Gastroesophageal sphincter (tissue), 4 donors: ENCODE data around the gene PDZD2. TPM values are rescaled to one million over a fixed set of nuclear protein-coding genes. Genes with fewer than 3 reads are reported as not detected.
A peak's percentile ranks its signal among the peaks of the same experiment; 100 is the strongest.
"Not testable (repeated sequence)": the region's sequence is repeated elsewhere in the genome, so short reads cannot be mapped to it uniquely, and the experiment has no call there.

ENCODE experiments used
- ATAC-seq: fragments of 150-250 bp; one replicate; pipeline ENCODE4 v1.9.1; 2016; ENCODE audit warnings: mild to moderate bottlenecking, moderate library complexity
- H3K27ac ChIP-seq, 4 donors: fragments of 200-600 bp; sonication (generic) in 3 of 4; 1 replicate in 3 of 4; 2 replicates in 1 of 4; pipeline ENCODE4 v1.5.1; 2016 to 2019
- H3K27me3 ChIP-seq: fragments of 200-600 bp; sonication (generic); one replicate; pipeline ENCODE4 v1.5.1; 2019
- H3K36me3 ChIP-seq, 2 donors: fragments of 200-600 bp; sonication (generic); one replicate each; pipeline ENCODE4 v1.5.1; 2019; ENCODE audit warnings: control low read depth in 1 of 2
- H3K4me1 ChIP-seq, 3 donors: fragments of 200-600 bp; sonication (generic); 1 replicate in 2 of 3; 2 replicates in 1 of 3; pipeline ENCODE4 v1.5.1; 2016 to 2019; ENCODE audit warnings: control low read depth in 2 of 3
- H3K4me3 ChIP-seq, 2 donors: fragments of 200-600 bp; sonication (generic); one replicate each; pipeline ENCODE4 v1.5.1; 2019; ENCODE audit warnings: mild to moderate bottlenecking in 1 of 2, moderate library complexity in 1 of 2
- H3K9me3 ChIP-seq, 3 donors: fragments of 200-600 bp; sonication (generic); one replicate each; pipeline ENCODE4 v1.5.1; 2017 to 2019; ENCODE audit warnings: control low read depth in 2 of 3
- EP300 ChIP-seq: sonication (generic); formaldehyde crosslinking; IDR thresholded peaks from one replicate; pipeline ENCODE4 v1.6.1; 2017; ENCODE audit warnings: antibody characterized with exemption, mild to moderate bottlenecking
- POLR2A ChIP-seq, 2 donors: fragments of 450-650 bp; IDR thresholded peaks; one replicate each; pipeline ENCODE4 v1.6.1; 2017; ENCODE audit warnings: antibody characterized with exemption in 2 of 2, mild to moderate bottlenecking in 2 of 2, moderate library complexity in 1 of 2
- POLR2AphosphoS5 ChIP-seq: sonication (generic); formaldehyde crosslinking; IDR thresholded peaks from one replicate; pipeline ENCODE4 v1.6.1; 2017; ENCODE audit warnings: antibody characterized with exemption
- WGBS, 2 donors: methylation state at CpG; one replicate each; pipeline ENCODE4 v1.1.5; 2018; ENCODE audit warnings: low coverage in 1 of 2; 5-methylcytosine and 5-hydroxymethylcytosine counted together
- total RNA-seq, 4 donors: library from RNA; depleted of rRNA; stranded (reverse); fragments of >200 nt; gene quantifications; one replicate each; pipeline ENCODE4 v1.1.0, GENCODE V29; 2016
- TF ChIP-seq, protein P1 (sequence below), 4 experiments: fragments of 200-600 bp in 2 of 4; fragments of 450-650 bp in 2 of 4; sonication (generic) in 1 of 4; IDR thresholded peaks; one replicate each; pipeline ENCODE4 v1.5.1; 2017 to 2019; ENCODE audit warnings: antibody characterized with exemption in 4 of 4, mild to moderate bottlenecking in 2 of 4, moderate library complexity in 2 of 4

Gene PDZD2
- total RNA-seq, 4 donors from 2014 or later = 8.6 to 19.4 (median 14.0) TPM

DNA sequence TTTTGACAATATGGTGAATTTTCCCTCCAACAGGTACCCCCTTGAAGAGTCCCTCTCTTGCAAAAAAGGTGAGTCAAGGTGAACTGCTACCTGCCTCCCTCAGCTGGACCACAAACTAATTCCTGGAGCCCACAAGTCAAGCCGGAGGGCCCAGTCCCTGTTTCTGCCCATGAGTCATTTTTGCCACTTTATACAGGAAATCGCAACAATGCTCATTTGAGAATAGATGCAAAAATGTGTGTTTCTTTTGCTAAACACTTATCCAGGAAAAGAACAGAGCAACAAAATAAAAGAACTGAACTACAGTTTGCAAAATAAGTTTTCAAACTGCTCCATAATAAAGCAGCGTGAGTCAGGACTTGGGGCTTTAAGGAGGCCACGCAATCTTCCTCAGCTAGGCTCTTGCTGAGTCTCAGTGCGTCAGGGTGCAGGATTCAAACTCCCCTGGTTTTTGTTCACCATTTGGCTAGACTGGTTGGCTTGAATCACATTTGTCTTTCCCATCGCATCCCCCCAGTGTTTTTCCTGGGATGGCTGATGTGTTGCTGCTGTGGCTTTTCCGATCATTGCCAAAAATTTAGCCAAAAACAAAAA is 432.5 kb downstream of the PDZD2 start:
- Histone ChIP-seq H3K4me1 (no peaks in the 10 kb centered on the region), H3K27me3 (no peaks in the 10 kb centered on the region), H3K4me3 (no peak overlapping the region), H3K9me3 (no peaks in the 10 kb centered on the region), H3K36me3 (peaks cover 0 to 13% of the 10 kb centered on the region in 2 donors), H3K27ac (no peak overlapping the region)
- 63 to 90% methylated on average over 5 of the region's 7 CpGs for WGBS, 2 donors
- TF ChIP-seq POLR2A (IDR thresholded peaks at IDR 0.05) (no peak), POLR2AphosphoS5 (no peak), EP300 (no peak)
- TF ChIP-seq, protein P1, sequence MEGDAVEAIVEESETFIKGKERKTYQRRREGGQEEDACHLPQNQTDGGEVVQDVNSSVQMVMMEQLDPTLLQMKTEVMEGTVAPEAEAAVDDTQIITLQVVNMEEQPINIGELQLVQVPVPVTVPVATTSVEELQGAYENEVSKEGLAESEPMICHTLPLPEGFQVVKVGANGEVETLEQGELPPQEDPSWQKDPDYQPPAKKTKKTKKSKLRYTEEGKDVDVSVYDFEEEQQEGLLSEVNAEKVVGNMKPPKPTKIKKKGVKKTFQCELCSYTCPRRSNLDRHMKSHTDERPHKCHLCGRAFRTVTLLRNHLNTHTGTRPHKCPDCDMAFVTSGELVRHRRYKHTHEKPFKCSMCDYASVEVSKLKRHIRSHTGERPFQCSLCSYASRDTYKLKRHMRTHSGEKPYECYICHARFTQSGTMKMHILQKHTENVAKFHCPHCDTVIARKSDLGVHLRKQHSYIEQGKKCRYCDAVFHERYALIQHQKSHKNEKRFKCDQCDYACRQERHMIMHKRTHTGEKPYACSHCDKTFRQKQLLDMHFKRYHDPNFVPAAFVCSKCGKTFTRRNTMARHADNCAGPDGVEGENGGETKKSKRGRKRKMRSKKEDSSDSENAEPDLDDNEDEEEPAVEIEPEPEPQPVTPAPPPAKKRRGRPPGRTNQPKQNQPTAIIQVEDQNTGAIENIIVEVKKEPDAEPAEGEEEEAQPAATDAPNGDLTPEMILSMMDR (IDR thresholded peaks at IDR 0.05) = no peak
- peak; percentile 53 for ATAC-seq

DNA sequence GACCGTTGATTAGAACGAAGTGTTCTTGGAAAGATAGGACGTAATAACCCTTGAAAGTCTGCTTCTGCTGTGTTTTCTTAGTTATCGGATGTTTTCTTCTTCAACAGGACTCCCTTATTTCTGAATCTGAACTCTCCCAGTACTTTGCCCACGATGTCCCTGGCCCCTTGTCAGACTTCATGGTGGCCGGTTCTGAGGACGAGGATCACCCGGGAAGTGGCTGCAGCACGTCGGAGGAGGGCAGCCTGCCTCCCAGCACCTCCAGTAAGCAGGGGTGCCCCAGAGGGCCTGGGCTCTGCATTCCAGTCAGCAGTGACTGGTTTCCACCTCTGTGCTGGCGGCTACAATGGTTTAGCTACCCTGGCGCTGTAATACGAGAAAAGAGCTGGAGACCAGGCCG is 433.1 kb downstream of the PDZD2 start:
- no peaks in the 10 kb centered on the region for H3K4me1 ChIP-seq
- no peaks in the 10 kb centered on the region for H3K27me3 ChIP-seq
- WGBS, 2 donors = 77 to 80% methylated on average over 4 of the region's 14 CpGs
- H3K9me3 ChIP-seq = no peaks in the 10 kb centered on the region
- peaks cover 0 to 13% of the 10 kb centered on the region in 2 donors for H3K36me3 ChIP-seq
- peak overlapping the region in 2 of 4 donors; percentile 4 to 43 for H3K27ac ChIP-seq
- TF ChIP-seq POLR2A (IDR thresholded peaks at IDR 0.05) = no peak
- TF ChIP-seq, protein P1 (IDR thresholded peaks at IDR 0.05) = no peak
- no peak for ATAC-seq
- no peak overlapping the region for H3K4me3 ChIP-seq

DNA sequence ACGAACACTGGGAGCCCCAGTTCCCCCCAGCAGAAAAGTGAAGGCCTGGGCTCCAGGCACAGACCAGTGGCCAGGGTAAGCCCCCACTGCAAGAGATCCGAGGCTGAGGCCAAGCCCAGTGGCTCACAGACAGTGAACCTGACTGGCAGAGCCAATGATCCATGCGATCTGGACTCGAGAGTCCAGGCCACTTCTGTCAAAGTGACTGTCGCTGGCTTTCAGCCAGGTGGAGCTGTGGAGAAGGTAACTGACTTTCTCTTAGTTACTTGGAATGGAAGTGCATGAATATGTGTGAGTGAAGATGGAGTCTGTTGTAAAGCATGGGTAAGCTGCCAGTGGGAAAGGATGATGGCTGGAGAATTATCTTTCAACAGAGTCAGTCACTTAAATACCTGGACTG is 435.5 kb downstream of the PDZD2 start:
- Histone ChIP-seq H3K36me3 (peaks cover 0 to 13% of the 10 kb centered on the region in 2 donors), H3K27ac (no peak overlapping the region), H3K4me1 (no peaks in the 10 kb centered on the region), H3K4me3 (no peak overlapping the region), H3K27me3 (no peaks in the 10 kb centered on the region), H3K9me3 (no peaks in the 10 kb centered on the region)
- WGBS, 2 donors = 60% methylated on average over 5 of the region's 5 CpGs; no CpG with 5 or more reads in 1 of the 2 donors
- ATAC-seq = no peak
- TF ChIP-seq POLR2AphosphoS5 (no peak), EP300 (no peak), POLR2A (IDR thresholded peaks at IDR 0.05) (no peak)
- TF ChIP-seq, protein P1 (IDR thresholded peaks at IDR 0.05) = no peak

DNA sequence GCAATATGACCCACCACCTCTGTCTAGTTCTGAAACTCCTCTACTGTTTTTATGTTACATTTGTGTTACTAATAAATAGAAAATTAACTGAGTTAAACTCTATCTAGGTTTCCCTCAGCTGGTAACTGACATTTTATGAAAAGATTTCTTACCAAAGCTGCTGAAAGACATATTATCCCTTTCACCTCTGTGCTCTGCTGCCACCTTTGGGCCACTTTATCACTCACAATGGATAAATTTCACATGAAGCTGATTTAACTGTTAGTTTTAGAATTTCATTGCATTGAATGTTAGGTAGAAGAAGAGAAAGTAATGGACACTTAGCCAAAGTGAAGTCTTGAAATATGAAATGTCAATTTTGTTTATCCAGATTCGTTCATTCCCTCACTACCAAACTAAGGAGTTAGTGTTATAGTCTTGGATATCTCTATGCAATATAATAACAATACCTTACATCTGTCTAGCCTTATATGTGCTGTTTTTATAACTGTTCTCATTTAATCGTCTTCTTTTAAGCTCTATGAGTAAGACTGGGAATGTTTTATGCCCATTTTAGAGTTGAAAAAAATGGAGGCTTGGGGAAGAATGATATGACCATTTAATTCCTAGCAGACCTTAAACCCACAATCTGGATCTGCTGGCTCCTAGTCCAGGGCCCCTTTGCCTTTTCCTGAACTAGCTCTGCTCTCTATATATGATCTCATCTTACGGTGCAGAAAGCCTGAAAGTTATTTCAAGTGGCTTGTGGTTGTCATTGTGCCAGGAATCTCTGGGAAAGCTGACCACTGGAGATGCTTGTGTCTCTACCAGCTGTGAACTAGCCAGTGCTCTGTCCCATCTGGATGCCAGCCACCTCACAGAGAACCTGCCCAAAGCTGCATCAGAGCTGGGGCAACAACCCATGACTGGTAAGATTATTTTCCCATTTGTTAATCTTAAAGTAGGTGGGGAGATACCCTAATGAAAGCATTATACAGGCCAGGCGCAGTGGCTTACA is 438.1 kb downstream of the PDZD2 start:
- Histone ChIP-seq H3K4me1 (no peaks in the 10 kb centered on the region), H3K36me3 (peaks cover 0 to 13% of the 10 kb centered on the region in 2 donors), H3K9me3 (no peaks in the 10 kb centered on the region), H3K27me3 (no peaks in the 10 kb centered on the region), H3K27ac (no peak overlapping the region), H3K4me3 (no peak overlapping the region)
- TF ChIP-seq, protein P1 (IDR thresholded peaks at IDR 0.05) = peak; percentile 64 to 83 (median 70)
- TF ChIP-seq POLR2A (IDR thresholded peaks at IDR 0.05) = no peak
- 19 to 38% methylated on average over 3 to 4 of the region's 4 CpGs for WGBS, 2 donors
- ATAC-seq = no peak

DNA sequence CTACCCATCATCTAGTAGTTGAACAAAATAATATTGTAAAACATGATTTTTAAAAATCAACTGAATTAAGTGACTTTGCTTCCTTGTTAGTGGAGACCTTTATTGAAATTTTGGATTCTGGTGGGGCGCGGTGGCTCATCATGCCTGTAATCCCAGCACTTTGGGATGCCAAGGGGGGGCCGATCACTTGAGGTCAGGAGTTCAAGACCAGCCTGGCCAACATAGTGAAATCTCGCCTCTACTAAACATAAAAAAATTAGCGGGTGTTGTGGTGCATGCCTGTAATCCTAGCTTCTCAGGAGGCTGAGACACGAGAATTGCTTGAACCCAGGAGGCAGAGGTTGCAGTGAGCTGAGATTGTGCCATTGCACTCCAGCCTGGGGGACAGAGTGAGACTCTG is 439.9 kb downstream of the PDZD2 start:
- H3K4me3 ChIP-seq, H3K27me3 ChIP-seq, H3K4me1 ChIP-seq, H3K9me3 ChIP-seq, H3K27ac ChIP-seq, H3K36me3 ChIP-seq, ATAC-seq: not testable (repeated sequence)
- WGBS, 2 donors = 67 to 90% methylated on average over 1 to 6 of the region's 6 CpGs

DNA sequence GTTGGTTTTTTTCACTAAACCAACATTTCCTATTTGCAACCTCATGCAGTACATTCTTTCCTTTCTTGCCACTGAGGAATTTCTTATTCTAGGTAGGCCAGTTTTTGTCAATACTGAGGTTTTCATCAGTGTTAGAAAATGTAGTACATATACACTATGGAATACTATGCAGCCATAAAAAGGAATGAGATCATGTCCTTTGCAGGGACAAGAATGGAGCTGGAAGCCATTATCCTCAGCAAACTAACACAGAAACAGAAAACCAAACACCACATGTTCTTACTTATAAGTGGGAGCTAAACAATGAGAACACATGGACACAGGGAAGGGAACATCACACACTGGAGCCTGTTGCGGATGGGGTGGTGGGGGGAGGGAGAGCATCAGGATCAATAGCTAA is 441.6 kb downstream of the PDZD2 start:
- 83% methylated on average over 1 of the region's 1 CpG; no CpG with 5 or more reads in 1 of the 2 donors for WGBS, 2 donors
- not testable (repeated sequence) for ATAC-seq, H3K4me1 ChIP-seq, H3K36me3 ChIP-seq, H3K27ac ChIP-seq, H3K9me3 ChIP-seq, H3K27me3 ChIP-seq, H3K4me3 ChIP-seq
